ENCODE data around the gene CDC25C. TPM values are rescaled to one million over a fixed set of nuclear protein-coding genes. Genes with fewer than 3 reads are reported as not detected.

CDC25C gene
- total and polyA plus RNA-seq, 9 of the 15 experiments (the other 6 are each of a cell fraction or from before 2014, with no cell fraction given): 19.1 to 63.7 (median 31.9) TPM

- peak; percentile 29 for TF ChIP-seq PRDM10 (IDR thresholded peaks at IDR 0.05; ENCODE audit: partially characterized antibody)
- TF ChIP-seq GATAD2B (IDR thresholded peaks at IDR 0.05; ENCODE audit: borderline replicate concordance): peak; percentile 58; the same call in 1 of the 2 replicates
- no peak for TF ChIP-seq MCM2 (IDR thresholded peaks at IDR 0.05; ENCODE audit: low read depth)
- no peak for TF ChIP-seq HNRNPLL (IDR thresholded peaks at IDR 0.05; ENCODE audit: low read depth, low read length, poor library complexity, severe bottlenecking)
- TF ChIP-seq HOXB6 (CRISPR knock-in tag; IDR thresholded peaks at IDR 0.05; ENCODE audit: borderline replicate concordance): no peak
- no peak for TF ChIP-seq NR4A1 (CRISPR knock-in tag; IDR thresholded peaks at IDR 0.05)
- TF ChIP-seq NR4A1 (tag; IDR thresholded peaks at IDR 0.05): no peak
- no peak for TF ChIP-seq ATF6 (CRISPR knock-in tag; IDR thresholded peaks at IDR 0.05)
- peak; percentile 27 to 44; a peak in 1 of 4 replicates for TF ChIP-seq TBL1XR1 (IDR thresholded peaks at IDR 0.05; ENCODE audit: low read length in 2 of 2)
- peak; percentile 83 for TF ChIP-seq ZNF592 (IDR thresholded peaks at IDR 0.05)
- no peak for TF ChIP-seq ZNF41 (CRISPR knock-in tag; conservative IDR thresholded peaks at IDR 0.05)
- peak; percentile 40 to 47; a peak in 3 of 4 replicates for TF ChIP-seq RAD21 (CRISPR knock-in tag; conservative IDR thresholded peaks at IDR 0.05 in 1 of 2, IDR thresholded peaks at IDR 0.05 in 1 of 2)
- TF ChIP-seq BRCA1 (IDR thresholded peaks at IDR 0.05): no peak
- no peak for TF ChIP-seq BRCA1 (CRISPR knock-in tag; IDR thresholded peaks at IDR 0.05)
- no peak for TF ChIP-seq ZNF175 (CRISPR knock-in tag; IDR thresholded peaks at IDR 0.05; ENCODE audit: low read depth)
- TF ChIP-seq NONO (IDR thresholded peaks at IDR 0.05; ENCODE audit: low read depth in 2 of 2, low read length in 1 of 2): peak in 1 of 2 experiments; percentile 94; a peak in 2 of 4 replicates
- TF ChIP-seq MAFK (IDR thresholded peaks at IDR 0.05; ENCODE audit: low read length): peak; percentile 22; the same call in 1 of the 2 replicates
- peak; percentile 90; the same call in 1 of the 2 replicates for TF ChIP-seq LCOR (CRISPR knock-in tag; IDR thresholded peaks at IDR 0.05)
These were observed 20.6 kb upstream of the CDC25C start, which contains the start of gene KDM3B (continued) for GRCh38 chr5:138352071-138352721.

Data from K562 (cell line).